ENCODE measurements around the gene GYG1. TPM values are rescaled to one million over a fixed set of nuclear protein-coding genes. Genes with fewer than 3 reads are reported as not detected.

Gene GYG1
- total RNA-seq, 1 experiment from 2014 or later: 34.8 TPM

DNA sequence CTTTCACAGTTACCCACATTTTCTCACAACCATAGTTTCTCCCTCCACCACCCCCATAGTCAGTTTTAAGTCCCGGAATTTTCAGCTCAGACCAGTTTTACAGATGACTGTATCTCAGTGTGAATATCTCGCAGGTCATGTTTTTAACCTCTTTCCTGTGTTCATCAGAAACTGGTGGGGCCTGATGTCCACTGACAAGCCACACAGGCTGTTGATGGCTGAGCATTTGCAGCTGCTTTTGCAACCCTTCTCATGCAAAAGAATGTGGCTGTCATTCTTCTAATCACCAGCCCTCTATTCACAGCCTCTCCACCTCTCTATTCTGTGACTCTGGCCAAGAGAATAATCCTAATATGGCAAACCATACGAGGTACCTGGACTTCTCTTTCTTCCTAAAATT lies 8.5 kb downstream of the GYG1 start:
- ChIA-PET CTCF (interaction anchor here (1.1 to 2.6 kb wide), 3 partner anchors 38 to 44 kb away, joined by 3 to 9 read pairs (median 7); no protein-coding TSS in a partner anchor), POLR2A (interaction anchor here (0.5 kb wide), 1 partner anchor 252 kb away, joined by 5 read pairs; no protein-coding TSS in a partner anchor)
- peaks cover 52% of the 10 kb centered on the region for H3K4me1 Mint-ChIP-seq
- ATAC-seq (peak; percentile 72), DNase-seq (ENCODE audit: low spot score) (no peak)
- H3K27ac Mint-ChIP-seq: no peak overlapping the region
- no peaks in the 10 kb centered on the region for H3K9me3 Mint-ChIP-seq
- H3K27me3 Mint-ChIP-seq (ENCODE audit: low read depth): no peaks in the 10 kb centered on the region
- no peak for TF ChIP-seq EMX1 (CRISPR knock-in tag; IDR thresholded peaks at IDR 0.05)
- TF ChIP-seq ZNF232 (CRISPR knock-in tag; IDR thresholded peaks at IDR 0.05): no peak
- TF ChIP-seq MXD4 (CRISPR knock-in tag; IDR thresholded peaks at IDR 0.05; ENCODE audit: borderline replicate concordance): no peak
- no peak for TF ChIP-seq ZNF423 (CRISPR knock-in tag; IDR thresholded peaks at IDR 0.05)
- TF ChIP-seq, protein P1, sequence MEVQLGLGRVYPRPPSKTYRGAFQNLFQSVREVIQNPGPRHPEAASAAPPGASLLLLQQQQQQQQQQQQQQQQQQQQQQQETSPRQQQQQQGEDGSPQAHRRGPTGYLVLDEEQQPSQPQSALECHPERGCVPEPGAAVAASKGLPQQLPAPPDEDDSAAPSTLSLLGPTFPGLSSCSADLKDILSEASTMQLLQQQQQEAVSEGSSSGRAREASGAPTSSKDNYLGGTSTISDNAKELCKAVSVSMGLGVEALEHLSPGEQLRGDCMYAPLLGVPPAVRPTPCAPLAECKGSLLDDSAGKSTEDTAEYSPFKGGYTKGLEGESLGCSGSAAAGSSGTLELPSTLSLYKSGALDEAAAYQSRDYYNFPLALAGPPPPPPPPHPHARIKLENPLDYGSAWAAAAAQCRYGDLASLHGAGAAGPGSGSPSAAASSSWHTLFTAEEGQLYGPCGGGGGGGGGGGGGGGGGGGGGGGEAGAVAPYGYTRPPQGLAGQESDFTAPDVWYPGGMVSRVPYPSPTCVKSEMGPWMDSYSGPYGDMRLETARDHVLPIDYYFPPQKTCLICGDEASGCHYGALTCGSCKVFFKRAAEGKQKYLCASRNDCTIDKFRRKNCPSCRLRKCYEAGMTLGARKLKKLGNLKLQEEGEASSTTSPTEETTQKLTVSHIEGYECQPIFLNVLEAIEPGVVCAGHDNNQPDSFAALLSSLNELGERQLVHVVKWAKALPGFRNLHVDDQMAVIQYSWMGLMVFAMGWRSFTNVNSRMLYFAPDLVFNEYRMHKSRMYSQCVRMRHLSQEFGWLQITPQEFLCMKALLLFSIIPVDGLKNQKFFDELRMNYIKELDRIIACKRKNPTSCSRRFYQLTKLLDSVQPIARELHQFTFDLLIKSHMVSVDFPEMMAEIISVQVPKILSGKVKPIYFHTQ (CRISPR knock-in tag; IDR thresholded peaks at IDR 0.05): no peak
- TF ChIP-seq, protein P2, sequence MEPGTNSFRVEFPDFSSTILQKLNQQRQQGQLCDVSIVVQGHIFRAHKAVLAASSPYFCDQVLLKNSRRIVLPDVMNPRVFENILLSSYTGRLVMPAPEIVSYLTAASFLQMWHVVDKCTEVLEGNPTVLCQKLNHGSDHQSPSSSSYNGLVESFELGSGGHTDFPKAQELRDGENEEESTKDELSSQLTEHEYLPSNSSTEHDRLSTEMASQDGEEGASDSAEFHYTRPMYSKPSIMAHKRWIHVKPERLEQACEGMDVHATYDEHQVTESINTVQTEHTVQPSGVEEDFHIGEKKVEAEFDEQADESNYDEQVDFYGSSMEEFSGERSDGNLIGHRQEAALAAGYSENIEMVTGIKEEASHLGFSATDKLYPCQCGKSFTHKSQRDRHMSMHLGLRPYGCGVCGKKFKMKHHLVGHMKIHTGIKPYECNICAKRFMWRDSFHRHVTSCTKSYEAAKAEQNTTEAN (CRISPR knock-in tag; IDR thresholded peaks at IDR 0.05): no peak
- TF ChIP-seq, protein P3, sequence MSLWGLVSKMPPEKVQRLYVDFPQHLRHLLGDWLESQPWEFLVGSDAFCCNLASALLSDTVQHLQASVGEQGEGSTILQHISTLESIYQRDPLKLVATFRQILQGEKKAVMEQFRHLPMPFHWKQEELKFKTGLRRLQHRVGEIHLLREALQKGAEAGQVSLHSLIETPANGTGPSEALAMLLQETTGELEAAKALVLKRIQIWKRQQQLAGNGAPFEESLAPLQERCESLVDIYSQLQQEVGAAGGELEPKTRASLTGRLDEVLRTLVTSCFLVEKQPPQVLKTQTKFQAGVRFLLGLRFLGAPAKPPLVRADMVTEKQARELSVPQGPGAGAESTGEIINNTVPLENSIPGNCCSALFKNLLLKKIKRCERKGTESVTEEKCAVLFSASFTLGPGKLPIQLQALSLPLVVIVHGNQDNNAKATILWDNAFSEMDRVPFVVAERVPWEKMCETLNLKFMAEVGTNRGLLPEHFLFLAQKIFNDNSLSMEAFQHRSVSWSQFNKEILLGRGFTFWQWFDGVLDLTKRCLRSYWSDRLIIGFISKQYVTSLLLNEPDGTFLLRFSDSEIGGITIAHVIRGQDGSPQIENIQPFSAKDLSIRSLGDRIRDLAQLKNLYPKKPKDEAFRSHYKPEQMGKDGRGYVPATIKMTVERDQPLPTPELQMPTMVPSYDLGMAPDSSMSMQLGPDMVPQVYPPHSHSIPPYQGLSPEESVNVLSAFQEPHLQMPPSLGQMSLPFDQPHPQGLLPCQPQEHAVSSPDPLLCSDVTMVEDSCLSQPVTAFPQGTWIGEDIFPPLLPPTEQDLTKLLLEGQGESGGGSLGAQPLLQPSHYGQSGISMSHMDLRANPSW (CRISPR knock-in tag; conservative IDR thresholded peaks at IDR 0.05; ENCODE audit: low read depth): no peak
- TF ChIP-seq, protein P4, sequence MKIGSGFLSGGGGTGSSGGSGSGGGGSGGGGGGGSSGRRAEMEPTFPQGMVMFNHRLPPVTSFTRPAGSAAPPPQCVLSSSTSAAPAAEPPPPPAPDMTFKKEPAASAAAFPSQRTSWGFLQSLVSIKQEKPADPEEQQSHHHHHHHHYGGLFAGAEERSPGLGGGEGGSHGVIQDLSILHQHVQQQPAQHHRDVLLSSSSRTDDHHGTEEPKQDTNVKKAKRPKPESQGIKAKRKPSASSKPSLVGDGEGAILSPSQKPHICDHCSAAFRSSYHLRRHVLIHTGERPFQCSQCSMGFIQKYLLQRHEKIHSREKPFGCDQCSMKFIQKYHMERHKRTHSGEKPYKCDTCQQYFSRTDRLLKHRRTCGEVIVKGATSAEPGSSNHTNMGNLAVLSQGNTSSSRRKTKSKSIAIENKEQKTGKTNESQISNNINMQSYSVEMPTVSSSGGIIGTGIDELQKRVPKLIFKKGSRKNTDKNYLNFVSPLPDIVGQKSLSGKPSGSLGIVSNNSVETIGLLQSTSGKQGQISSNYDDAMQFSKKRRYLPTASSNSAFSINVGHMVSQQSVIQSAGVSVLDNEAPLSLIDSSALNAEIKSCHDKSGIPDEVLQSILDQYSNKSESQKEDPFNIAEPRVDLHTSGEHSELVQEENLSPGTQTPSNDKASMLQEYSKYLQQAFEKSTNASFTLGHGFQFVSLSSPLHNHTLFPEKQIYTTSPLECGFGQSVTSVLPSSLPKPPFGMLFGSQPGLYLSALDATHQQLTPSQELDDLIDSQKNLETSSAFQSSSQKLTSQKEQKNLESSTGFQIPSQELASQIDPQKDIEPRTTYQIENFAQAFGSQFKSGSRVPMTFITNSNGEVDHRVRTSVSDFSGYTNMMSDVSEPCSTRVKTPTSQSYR (CRISPR knock-in tag; IDR thresholded peaks at IDR 0.05): no peak
- TF ChIP-seq, protein P5, sequence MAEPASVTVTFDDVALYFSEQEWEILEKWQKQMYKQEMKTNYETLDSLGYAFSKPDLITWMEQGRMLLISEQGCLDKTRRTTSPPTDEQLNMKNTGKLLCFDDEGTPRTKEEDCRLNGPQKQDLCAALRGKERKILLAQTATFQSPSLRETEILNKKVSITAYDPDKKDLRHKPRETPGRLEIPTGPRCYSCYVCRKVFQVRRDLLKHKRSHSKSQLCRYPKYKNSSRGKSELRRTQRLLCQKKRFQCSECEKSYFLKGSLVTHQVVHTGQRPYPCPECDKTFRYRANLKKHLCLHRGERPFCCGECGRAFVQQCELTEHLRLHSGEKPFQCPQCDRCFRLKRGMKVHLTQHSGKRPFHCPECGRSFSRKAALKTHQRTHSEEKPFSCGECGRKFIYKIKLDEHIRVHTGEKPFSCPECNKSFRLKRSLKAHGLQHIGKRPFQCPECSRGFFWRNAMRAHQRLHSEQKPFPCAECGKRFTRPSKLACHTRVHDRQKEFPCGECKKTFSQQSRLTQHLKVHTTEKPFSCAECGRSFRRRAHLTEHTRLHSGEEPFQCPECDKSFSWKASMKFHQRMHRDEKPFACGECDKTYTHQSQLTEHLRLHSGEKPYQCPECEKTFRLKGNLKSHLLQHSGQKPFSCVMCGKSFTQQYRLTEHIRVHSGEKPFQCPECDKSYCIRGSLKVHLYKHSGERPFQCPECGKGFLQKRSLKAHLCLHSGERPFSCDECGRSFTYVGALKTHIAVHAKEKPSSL (CRISPR knock-in tag; conservative IDR thresholded peaks at IDR 0.05): no peak
- no peak for TF ChIP-seq IRF2 (CRISPR knock-in tag; IDR thresholded peaks at IDR 0.05; ENCODE audit: borderline replicate concordance, low read depth)
- no peak for TF ChIP-seq ZNF121 (CRISPR knock-in tag; IDR thresholded peaks at IDR 0.05)
- TF ChIP-seq, protein P6, sequence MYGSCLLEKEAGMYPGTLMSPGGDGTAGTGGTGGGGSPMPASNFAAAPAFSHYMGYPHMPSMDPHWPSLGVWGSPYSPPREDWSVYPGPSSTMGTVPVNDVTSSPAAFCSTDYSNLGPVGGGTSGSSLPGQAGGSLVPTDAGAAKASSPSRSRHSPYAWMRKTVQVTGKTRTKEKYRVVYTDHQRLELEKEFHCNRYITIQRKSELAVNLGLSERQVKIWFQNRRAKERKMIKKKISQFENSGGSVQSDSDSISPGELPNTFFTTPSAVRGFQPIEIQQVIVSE (CRISPR knock-in tag; IDR thresholded peaks at IDR 0.05; ENCODE audit: borderline replicate concordance): no peak
- TF ChIP-seq RORB (CRISPR knock-in tag; IDR thresholded peaks at IDR 0.05): no peak
- TF ChIP-seq ZNF263 (CRISPR knock-in tag; IDR thresholded peaks at IDR 0.05; ENCODE audit: low read depth): no peak
- TF ChIP-seq NFATC4 (CRISPR knock-in tag; IDR thresholded peaks at IDR 0.05): no peak
- no peak overlapping the region for H3K4me3 Mint-ChIP-seq
- peaks cover 21% of the 10 kb centered on the region for H3K36me3 Mint-ChIP-seq
